ENCODE data around the gene KRTAP17-1. TPM values are rescaled to one million over a fixed set of nuclear protein-coding genes. Genes with fewer than 3 reads are reported as not detected.
A peak's percentile ranks its signal among the peaks of the same experiment; 100 is the strongest.
"Not testable (repeated sequence)": the region's sequence is repeated elsewhere in the genome, so short reads cannot be mapped to it uniquely, and the experiment has no call there.

The KRTAP17-1 gene, protein sequence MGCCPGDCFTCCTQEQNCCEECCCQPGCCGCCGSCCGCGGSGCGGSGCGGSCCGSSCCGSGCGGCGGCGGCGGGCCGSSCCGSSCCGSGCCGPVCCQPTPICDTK
- total RNA-seq (not detected), polyA plus RNA-seq (not detected)

DNA sequence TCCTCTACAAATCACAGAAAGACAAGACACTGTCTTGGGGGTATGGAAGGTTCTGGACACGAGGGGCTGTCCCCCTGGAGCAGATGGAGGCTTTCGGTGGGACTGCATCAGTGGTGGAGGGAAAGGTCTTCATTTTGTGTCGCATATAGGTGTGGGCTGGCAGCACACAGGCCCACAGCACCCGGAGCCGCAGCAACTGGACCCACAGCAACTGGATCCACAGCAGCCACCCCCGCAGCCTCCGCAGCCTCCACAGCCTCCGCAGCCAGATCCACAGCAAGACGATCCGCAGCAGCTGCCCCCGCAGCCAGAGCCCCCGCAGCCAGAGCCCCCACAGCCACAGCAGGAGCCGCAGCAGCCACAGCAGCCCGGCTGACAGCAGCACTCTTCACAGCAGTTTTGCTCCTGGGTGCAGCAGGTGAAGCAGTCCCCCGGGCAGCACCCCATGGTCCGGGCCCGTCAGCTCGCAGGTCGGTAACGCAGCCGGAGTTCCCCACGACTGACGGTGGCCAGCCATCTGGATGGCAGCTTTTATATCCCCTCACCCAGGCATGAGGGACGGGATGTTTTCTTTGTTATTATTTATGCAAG lies at the start of gene KRTAP17-1:
KRTAP17-1 (minus strand) TSS at position 507 of the 591 bp plus-strand sequence; CDS start at position 447, 60 bp downstream.
- peak within 1 kb of the TSS in 3 of 8 donors; percentile 14 to 58 (median 23) for H3K27ac Mint-ChIP-seq
- no peaks in the 10 kb centered on the region for H3K36me3 ChIP-seq (ENCODE audit: insufficient read depth, low read length)
- no peak within 1 kb of the TSS for H3K4me3 Mint-ChIP-seq
- ChIA-PET CTCF (no interaction called here), POLR2A (no interaction called here)
- peaks cover 8% of the 10 kb centered on the region for H3K9me3 ChIP-seq (ENCODE audit: low read length)
- H3K27ac ChIP-seq (ENCODE audit: low read depth, low read length): no peak within 1 kb of the TSS
- peaks cover 3 to 10% (median 3%) of the 10 kb centered on the region in 5 donors for H3K9me3 Mint-ChIP-seq
- peaks cover 0 to 12% of the 10 kb centered on the region in 2 donors for H3K27me3 Mint-ChIP-seq
- no peaks in the 10 kb centered on the region for H3K27me3 ChIP-seq (ENCODE audit: insufficient read depth, low read length, poor library complexity, severe bottlenecking)
- H3K4me1 ChIP-seq (ENCODE audit: insufficient read depth, low read length): peaks cover 11% of the 10 kb centered on the region
- peaks cover 11 to 21% (median 15%) of the 10 kb centered on the region in 3 donors for H3K4me1 Mint-ChIP-seq
- no peak within 1 kb of the TSS for H3K4me3 ChIP-seq (ENCODE audit: low read length)
- DNase-seq: no peak
- H3K36me3 Mint-ChIP-seq: peaks cover 0 to 11% (median 2%) of the 10 kb centered on the region in 3 donors

DNA sequence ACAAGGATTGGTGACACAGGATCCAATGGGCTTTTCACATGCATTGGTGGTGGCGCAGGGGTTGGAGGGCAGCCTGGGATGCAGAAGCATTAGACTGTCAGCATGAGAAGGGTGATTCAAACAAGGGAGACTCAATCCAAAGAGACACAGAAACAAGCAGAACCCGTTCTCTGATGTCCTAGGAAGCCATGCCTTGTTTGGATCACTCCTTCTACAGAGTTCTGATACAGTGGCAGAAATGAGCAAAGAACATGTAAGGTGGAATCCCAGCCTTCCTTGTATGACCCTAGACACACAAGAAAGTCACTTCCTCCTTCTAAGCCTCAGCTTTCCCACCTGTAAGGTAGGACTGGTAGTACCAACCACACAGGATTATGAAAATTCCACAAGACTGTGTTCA lies 48.4 kb upstream of the KRTAP17-1 start:
- no peak overlapping the region for H3K4me3 Mint-ChIP-seq
- H3K4me1 Mint-ChIP-seq: peaks cover 2 to 15% (median 4%) of the 10 kb centered on the region in 3 donors
- POLR2A ChIA-PET: no interaction called here
- CTCF ChIA-PET: no interaction called here
- H3K27ac Mint-ChIP-seq: peak overlapping the region in 2 of 8 donors; percentile 14 to 37
- no peak overlapping the region for H3K27ac ChIP-seq (ENCODE audit: low read depth, low read length)
- no peaks in the 10 kb centered on the region for H3K9me3 Mint-ChIP-seq
- no peaks in the 10 kb centered on the region for H3K27me3 ChIP-seq (ENCODE audit: insufficient read depth, low read length, poor library complexity, severe bottlenecking)
- H3K4me3 ChIP-seq (ENCODE audit: low read length): no peak overlapping the region
- peaks cover 0 to 5% (median 0%) of the 10 kb centered on the region in 3 donors for H3K36me3 Mint-ChIP-seq
- H3K36me3 ChIP-seq (ENCODE audit: insufficient read depth, low read length): no peaks in the 10 kb centered on the region
- H3K4me1 ChIP-seq (ENCODE audit: insufficient read depth, low read length): no peaks in the 10 kb centered on the region
- H3K9me3 ChIP-seq (ENCODE audit: low read length): no peaks in the 10 kb centered on the region
- DNase-seq: no peak
- H3K27me3 Mint-ChIP-seq: peaks cover 1 to 3% of the 10 kb centered on the region in 2 donors

DNA sequence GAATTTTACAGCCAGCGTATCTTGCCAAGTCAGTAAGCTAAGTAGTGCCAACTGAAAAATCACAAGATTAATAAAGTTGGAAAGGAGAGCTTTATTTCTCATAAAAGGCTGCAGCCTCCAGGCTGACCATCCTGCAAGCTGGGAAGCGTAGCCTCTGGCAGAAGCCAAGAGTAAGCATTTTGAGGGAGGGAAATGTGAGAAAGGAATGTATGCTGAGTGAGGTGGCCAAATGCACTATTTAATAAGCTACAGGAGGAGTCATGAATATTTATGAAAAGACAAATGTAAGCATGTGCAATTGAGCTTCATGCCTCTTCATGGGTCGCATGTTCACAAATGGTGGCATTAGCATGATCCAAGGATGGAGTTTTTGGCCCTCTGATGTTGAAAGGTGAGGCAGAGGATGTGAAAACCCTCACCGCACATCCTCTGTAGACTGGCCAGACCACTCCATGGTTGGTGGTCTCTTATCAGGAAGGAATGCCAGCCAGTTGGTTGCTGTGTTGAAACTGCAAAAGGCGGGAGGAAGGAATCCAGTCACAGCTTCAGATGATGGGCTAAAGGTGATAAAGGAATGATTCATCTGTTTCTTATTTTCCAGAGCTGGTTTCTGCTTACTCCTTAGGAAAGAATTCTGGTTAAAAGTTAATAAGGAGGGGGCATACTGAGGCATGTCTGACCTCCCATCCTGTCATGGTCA lies 44.9 kb upstream of the KRTAP17-1 start:
- ChIA-PET POLR2A (no interaction called here), CTCF (no interaction called here)
- H3K9me3 ChIP-seq (ENCODE audit: low read length): no peaks in the 10 kb centered on the region
- H3K27me3 ChIP-seq (ENCODE audit: insufficient read depth, low read length, poor library complexity, severe bottlenecking): no peaks in the 10 kb centered on the region
- peaks cover 2 to 8% (median 4%) of the 10 kb centered on the region in 3 donors for H3K4me1 Mint-ChIP-seq
- H3K27ac Mint-ChIP-seq: no peak overlapping the region
- H3K36me3 ChIP-seq (ENCODE audit: insufficient read depth, low read length): no peaks in the 10 kb centered on the region
- H3K9me3 Mint-ChIP-seq: peaks cover 0 to 4% (median 0%) of the 10 kb centered on the region in 5 donors
- peaks cover 0 to 16% (median 0%) of the 10 kb centered on the region in 3 donors for H3K36me3 Mint-ChIP-seq
- H3K4me1 ChIP-seq (ENCODE audit: insufficient read depth, low read length): no peaks in the 10 kb centered on the region
- H3K4me3 ChIP-seq (ENCODE audit: low read length): no peak overlapping the region
- H3K27me3 Mint-ChIP-seq: peaks cover 5 to 10% of the 10 kb centered on the region in 2 donors
- no peak overlapping the region for H3K27ac ChIP-seq (ENCODE audit: low read depth, low read length)
- no peak for DNase-seq
- no peak overlapping the region for H3K4me3 Mint-ChIP-seq

DNA sequence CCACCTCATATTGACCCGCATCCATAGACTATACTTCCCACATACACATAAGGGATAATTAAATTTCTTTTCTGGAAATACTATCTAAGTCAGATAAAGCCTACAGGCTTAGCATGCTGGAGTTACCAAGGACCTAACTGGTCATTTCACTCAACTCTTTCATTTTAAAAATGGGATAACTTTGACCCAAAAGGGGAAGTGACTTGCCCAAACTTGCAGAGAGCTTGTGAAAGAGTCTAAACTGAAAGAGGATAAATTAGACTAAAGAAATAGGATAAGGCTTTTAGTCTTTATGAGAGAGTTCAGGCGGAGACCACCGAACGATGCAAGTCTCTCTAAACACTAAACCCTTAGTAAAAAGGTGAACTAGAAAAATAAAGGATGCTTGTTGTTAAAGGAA lies 39.0 kb upstream of the KRTAP17-1 start:
- CTCF ChIA-PET: no interaction called here

DNA sequence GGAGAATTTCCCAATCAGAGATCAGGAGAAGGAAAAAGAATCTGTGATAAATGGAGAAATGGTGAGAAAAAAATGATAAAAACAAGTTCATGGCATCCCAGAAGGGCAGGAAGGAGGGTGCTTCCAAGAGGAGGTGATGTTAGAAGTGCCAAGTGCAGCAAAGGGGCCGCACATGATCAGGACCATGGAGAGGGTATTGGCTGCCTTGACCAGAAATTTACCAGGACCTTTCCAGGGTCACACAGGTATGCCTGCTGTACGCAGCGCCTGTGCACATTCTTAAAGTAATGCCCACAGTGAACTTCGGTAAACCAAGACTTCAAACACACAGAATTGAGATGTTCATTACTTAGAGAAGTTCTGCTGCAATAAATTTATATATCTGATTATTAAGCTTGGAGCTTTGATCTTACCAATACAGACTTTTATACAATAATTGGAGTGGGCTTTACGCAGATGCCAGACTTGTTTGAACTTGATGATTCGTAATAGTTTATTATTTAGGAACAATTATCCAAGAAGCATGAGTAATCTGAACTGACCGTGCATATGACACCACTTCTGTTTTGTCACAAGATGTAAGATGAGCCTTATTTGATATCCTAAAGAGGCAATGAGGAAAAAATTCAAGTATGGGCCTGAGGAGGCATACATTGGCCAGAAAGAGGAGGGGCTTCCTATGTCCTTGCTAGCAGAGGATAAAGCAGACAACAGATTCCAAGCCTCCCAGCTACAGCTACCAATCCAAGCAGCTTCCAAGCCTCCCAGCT lies 37.3 kb upstream of the KRTAP17-1 start:
- POLR2A ChIA-PET: no interaction called here
- peaks cover 0 to 4% (median 0%) of the 10 kb centered on the region in 5 donors for H3K9me3 Mint-ChIP-seq

More for the DNA sequence above, 39.0 kb upstream of the KRTAP17-1 start:
- DNase-seq: no peak
- H3K9me3 Mint-ChIP-seq: peaks cover 0 to 4% (median 0%) of the 10 kb centered on the region in 5 donors
- no peak overlapping the region for H3K27ac ChIP-seq (ENCODE audit: low read depth, low read length)
- H3K36me3 Mint-ChIP-seq: peaks cover 0 to 20% (median 2%) of the 10 kb centered on the region in 3 donors
- POLR2A ChIA-PET: no interaction called here
- H3K27ac Mint-ChIP-seq: no peak overlapping the region
- peaks cover 10 to 23% of the 10 kb centered on the region in 2 donors for H3K27me3 Mint-ChIP-seq
- no peaks in the 10 kb centered on the region for H3K9me3 ChIP-seq (ENCODE audit: low read length)
- H3K4me3 ChIP-seq (ENCODE audit: low read length): no peak overlapping the region
- no peaks in the 10 kb centered on the region for H3K36me3 ChIP-seq (ENCODE audit: insufficient read depth, low read length)
- H3K4me1 Mint-ChIP-seq: peaks cover 13 to 14% (median 13%) of the 10 kb centered on the region in 3 donors
- no peaks in the 10 kb centered on the region for H3K27me3 ChIP-seq (ENCODE audit: insufficient read depth, low read length, poor library complexity, severe bottlenecking)
- H3K4me3 Mint-ChIP-seq: no peak overlapping the region
- peaks cover 14% of the 10 kb centered on the region for H3K4me1 ChIP-seq (ENCODE audit: insufficient read depth, low read length)

DNA sequence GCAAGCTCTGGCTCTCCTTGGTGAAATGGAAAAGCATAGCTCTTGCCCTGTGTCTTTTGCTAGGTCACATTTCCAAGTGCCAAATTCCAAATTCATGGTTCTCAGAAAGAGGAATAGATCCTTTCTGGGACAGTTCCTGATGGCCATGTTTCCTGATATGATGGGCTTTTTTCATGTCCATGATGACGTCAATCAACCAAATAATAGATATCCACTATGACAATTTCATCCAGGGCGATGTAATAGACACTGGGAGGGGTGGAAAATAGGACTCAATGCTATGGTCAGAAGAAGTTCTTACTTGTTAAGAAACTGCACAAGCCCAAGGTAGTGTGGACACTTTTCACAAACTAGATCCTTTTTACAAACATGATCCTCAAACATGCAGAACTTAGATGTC lies 35.7 kb upstream of the KRTAP17-1 start:
- H3K27me3 Mint-ChIP-seq: peaks cover 9 to 19% of the 10 kb centered on the region in 2 donors
- H3K9me3 Mint-ChIP-seq: peaks cover 0 to under 1% (median 0%) of the 10 kb centered on the region in 5 donors
- no peaks in the 10 kb centered on the region for H3K27me3 ChIP-seq (ENCODE audit: insufficient read depth, low read length, poor library complexity, severe bottlenecking)
- ChIA-PET CTCF (interaction anchor here (1.5 to 1.7 kb wide), 2 partner anchors 11 to 43 kb away, joined by 3 to 4 read pairs; no protein-coding TSS in a partner anchor), POLR2A (no interaction called here)
- H3K36me3 ChIP-seq (ENCODE audit: insufficient read depth, low read length): no peaks in the 10 kb centered on the region
- no peak overlapping the region for H3K4me3 ChIP-seq (ENCODE audit: low read length)
- H3K9me3 ChIP-seq (ENCODE audit: low read length): no peaks in the 10 kb centered on the region
- no peak overlapping the region for H3K27ac ChIP-seq (ENCODE audit: low read depth, low read length)
- H3K36me3 Mint-ChIP-seq: peaks cover 0 to 13% (median 2%) of the 10 kb centered on the region in 3 donors
- H3K4me1 Mint-ChIP-seq: peaks cover 14 to 18% (median 15%) of the 10 kb centered on the region in 3 donors
- DNase-seq: no peak
- H3K4me3 Mint-ChIP-seq: no peak overlapping the region
- no peak overlapping the region for H3K27ac Mint-ChIP-seq
- peaks cover 14% of the 10 kb centered on the region for H3K4me1 ChIP-seq (ENCODE audit: insufficient read depth, low read length)

More for the DNA sequence above, 37.3 kb upstream of the KRTAP17-1 start:
- DNase-seq: no peak
- peaks cover 14 to 16% (median 14%) of the 10 kb centered on the region in 3 donors for H3K4me1 Mint-ChIP-seq
- peaks cover 0 to 20% (median 2%) of the 10 kb centered on the region in 3 donors for H3K36me3 Mint-ChIP-seq
- H3K27ac ChIP-seq (ENCODE audit: low read depth, low read length): no peak overlapping the region
- H3K36me3 ChIP-seq (ENCODE audit: insufficient read depth, low read length): no peaks in the 10 kb centered on the region
- CTCF ChIA-PET: interaction anchor here (1.5 kb wide), 1 partner anchor 44 kb away, joined by 3 read pairs; no protein-coding TSS in a partner anchor
- H3K27ac Mint-ChIP-seq: peak overlapping the region in 1 of 8 donors; percentile 30
- H3K4me3 Mint-ChIP-seq: no peak overlapping the region
- no peaks in the 10 kb centered on the region for H3K27me3 ChIP-seq (ENCODE audit: insufficient read depth, low read length, poor library complexity, severe bottlenecking)
- H3K27me3 Mint-ChIP-seq: peaks cover 10 to 23% of the 10 kb centered on the region in 2 donors
- H3K4me1 ChIP-seq (ENCODE audit: insufficient read depth, low read length): peaks cover 14% of the 10 kb centered on the region
- no peak overlapping the region for H3K4me3 ChIP-seq (ENCODE audit: low read length)
- H3K9me3 ChIP-seq (ENCODE audit: low read length): no peaks in the 10 kb centered on the region

DNA sequence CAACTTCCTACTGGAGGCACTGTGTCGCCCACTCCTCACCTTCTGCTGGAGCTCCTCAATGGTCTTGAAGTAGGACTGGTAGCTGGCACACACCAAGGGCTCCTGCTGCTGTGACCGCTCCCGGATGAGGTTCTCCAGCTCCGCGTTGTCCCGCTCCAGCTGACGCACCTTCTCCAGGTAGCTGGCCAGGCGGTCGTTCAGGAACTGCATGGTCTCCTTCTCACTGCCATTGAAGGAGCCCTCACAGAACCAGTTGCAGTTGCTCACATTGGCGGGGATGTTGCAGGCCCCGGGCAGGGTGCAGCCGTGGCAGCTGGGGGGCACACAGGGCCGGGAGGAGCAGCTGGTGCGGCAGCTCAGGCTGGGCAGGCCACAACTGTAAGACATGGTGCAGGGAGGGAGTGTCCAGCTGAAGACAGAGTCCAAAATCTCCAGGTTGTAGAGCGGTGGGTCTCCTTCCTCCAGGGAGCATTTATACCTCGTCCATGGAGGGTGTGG lies 34.9 kb upstream of the KRTAP17-1 start, which contains the start of gene KRT33A:
KRT33A (minus strand) TSS at position 448 of the 498 bp plus-strand sequence; CDS start at position 387, 61 bp downstream.
- H3K9me3 Mint-ChIP-seq; H3K36me3 Mint-ChIP-seq; POLR2A ChIA-PET; H3K27me3 ChIP-seq (ENCODE audit: insufficient read depth, low read length, poor library complexity, severe bottlenecking); H3K36me3 ChIP-seq (ENCODE audit: insufficient read depth, low read length); H3K4me3 Mint-ChIP-seq; H3K4me3 ChIP-seq (ENCODE audit: low read length); H3K27ac ChIP-seq (ENCODE audit: low read depth, low read length); DNase-seq; H3K9me3 ChIP-seq (ENCODE audit: low read length): not testable (repeated sequence)
- H3K27me3 Mint-ChIP-seq: peaks cover 6 to 17% of the 10 kb centered on the region in 2 donors
- peak within 1 kb of the TSS in 1 of 8 donors; percentile 48 for H3K27ac Mint-ChIP-seq
- H3K4me1 Mint-ChIP-seq: peaks cover 14 to 22% (median 15%) of the 10 kb centered on the region in 3 donors
- CTCF ChIA-PET: interaction anchor here (1.6 to 1.7 kb wide), 2 partner anchors 11 to 313 kb away, joined by 3 to 4 read pairs; no protein-coding TSS in a partner anchor
- peaks cover 14% of the 10 kb centered on the region for H3K4me1 ChIP-seq (ENCODE audit: insufficient read depth, low read length)
